Germinal center (tissue), 1 donor: ENCODE data around the gene ESM1.

Experiments
- DNase-seq: peaks from one replicate; pipeline ENCODE4 v3.0.0; 2012; ENCODE audit warnings: mixed read lengths, low spot score

Gene ESM1

GRCh38 chr5:54981928-54982327 lies 3.5 kb downstream of the ESM1 start:
- no peak for DNase-seq

GRCh38 chr5:54975701-54976100 lies 9.7 kb downstream of the ESM1 start:
- DNase-seq = no peak

- DNase-seq = no peak
Observed at GRCh38 chr5:54969856-54970828, 15.3 kb downstream of the ESM1 start.

DNA sequence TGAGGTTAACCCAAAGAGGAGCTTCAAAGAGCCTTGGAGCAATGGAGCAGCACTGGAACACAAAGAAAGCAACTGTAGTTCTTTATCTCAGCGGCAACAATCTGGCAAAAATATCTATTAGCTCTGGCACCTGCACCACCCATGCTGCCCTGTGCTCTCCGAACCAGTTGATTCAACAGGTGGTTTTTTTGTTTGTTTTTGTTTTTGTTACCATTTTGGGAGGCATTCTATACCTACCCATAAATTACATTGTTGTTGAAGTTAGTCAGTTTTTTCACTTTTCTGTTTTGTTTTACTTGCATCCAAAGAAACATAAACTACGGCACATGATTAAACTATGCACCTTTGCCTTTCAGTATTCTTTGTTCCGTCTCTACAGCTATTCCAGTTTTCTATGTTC lies 16.2 kb downstream of the ESM1 start:
- no peak for DNase-seq

DNA sequence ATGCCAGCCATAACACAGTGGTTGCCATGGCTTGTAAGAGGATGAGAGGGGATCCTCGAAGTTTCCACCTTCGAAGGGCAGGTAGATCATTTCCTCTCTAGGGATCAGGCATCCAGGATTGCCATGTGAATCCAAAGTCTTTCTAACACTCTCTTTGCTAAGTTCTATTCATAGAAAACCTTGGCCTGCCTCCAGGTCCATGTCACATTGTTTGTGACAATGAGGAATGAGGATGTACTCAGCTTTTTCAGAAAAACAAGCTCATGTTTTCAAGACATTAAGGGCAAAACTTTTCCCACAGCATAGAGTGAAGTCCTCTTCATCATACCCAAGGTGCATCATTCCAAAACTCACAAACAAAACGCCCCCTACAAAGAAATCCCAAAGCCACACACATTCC lies 19.6 kb downstream of the ESM1 start:
- DNase-seq = no peak

DNA sequence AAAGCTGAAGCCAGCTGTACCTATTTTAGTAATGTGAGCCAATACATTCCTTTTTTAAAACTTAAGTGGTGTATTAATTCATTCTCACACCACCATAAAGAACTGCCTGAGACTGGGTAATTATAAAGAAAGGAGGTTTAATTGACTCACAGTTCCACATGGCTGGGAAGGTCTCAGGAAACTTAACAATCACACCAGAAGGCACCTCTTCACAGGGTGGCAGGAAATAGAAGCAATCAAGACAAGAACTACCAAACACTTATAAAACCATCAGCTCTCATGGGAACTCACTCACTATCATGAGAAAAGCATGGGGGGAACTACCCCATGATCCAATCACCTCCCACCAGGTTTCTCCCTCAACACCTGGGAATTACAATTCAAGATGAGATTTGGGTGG lies 21.0 kb downstream of the ESM1 start:
- DNase-seq = no peak

DNA sequence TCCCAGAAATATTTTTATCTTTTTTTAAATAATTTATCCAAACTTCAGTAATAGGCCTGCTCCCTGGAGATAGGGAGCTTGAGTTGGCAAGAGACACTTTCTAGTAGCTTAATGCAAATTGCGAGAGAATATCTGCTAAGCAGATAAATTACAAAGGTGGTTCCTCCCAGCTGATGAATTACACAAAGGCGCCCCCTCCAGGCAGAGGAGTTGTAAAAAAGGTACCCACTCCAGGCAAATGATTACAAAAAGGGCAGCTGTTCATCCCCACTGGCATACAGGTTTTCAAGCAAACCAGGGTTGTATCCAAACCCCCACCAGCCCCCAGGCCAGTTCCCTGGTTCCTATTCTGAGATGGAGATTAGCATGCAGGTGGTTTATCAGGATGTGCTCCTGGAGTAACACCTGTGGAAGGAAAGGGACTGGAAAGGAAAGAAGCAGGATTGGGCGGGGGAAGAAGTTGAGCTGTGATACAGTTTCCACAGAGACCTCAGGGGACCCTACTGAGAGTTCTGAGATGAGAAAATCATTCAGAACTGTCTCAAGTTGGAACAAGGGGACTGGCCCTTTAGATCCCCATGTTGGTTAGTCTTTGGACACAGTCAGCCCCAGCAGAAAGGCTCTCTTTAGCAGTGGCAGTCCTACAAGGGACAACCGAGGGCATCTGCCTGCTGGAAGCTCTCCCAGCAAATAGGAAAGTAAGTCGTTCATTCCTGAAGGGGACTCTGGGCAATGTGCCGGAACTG lies 25.5 kb downstream of the ESM1 start:
- peak; percentile 14 for DNase-seq

GRCh38 chr5:54956922-54957321 lies 28.5 kb downstream of the ESM1 start:
- DNase-seq = no peak

DNA sequence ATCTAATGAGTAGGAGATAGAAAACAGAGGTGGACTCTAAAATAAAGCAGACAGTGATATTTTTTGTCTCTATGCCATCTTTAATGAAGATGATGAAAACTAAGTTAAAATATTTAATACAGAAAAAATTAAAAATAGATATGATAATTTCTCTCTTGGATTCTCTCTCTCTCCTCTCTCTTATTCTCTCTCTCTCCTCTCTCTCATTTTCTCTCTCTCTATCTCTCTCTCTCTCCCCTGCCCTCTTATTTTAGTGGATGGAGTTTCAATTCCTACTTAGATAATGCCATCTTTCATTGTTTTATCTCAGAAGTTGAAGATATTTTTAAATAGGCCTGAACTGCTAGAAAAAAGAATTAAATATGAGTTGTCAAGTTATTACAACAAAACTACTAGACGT lies 38.2 kb downstream of the ESM1 start:
- no peak for DNase-seq

GRCh38 chr5:54946306-54946819 lies 39.0 kb downstream of the ESM1 start:
- no peak for DNase-seq

DNA sequence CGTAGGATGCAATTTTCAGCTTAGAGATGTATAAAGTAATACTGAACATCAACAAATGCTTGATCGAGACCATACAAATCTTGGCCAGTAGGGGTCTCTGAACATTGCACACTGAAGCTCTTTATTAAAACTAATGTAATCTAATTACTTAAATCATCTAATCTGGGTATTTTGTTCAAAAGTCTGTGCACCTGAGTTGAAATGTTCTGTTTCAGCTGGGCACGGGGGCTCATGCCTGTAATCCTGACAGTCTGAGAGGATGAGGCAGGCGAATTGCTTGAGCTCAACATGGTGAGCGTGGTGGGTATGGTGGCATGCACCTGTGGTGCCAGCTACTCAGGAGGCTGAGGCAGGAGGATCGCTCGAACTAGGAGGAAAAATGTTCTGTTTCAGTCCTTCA lies 41.0 kb downstream of the ESM1 start:
- peak; percentile 17 for DNase-seq

GRCh38 chr5:54942064-54942778 lies 43.2 kb downstream of the ESM1 start:
- no peak for DNase-seq

DNA sequence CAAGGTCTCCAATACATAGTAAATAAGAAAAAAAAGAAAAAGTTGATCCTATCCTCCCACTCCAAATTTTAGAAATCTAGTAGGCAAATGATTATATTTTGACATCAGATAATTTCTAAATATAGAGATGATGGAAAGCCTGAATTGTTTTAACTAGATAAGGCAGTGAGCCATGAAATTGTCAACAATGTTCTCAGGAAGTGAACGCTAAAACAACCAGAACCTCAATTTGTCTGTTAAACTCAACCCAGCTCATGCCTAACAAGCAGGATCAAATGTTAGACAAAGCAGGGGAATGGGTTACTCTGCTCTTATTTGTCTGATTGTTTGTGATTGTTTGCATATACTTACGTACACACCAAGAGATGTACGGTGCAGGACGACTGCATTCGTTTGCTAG lies 49.2 kb downstream of the ESM1 start:
- DNase-seq = no peak

DNA sequence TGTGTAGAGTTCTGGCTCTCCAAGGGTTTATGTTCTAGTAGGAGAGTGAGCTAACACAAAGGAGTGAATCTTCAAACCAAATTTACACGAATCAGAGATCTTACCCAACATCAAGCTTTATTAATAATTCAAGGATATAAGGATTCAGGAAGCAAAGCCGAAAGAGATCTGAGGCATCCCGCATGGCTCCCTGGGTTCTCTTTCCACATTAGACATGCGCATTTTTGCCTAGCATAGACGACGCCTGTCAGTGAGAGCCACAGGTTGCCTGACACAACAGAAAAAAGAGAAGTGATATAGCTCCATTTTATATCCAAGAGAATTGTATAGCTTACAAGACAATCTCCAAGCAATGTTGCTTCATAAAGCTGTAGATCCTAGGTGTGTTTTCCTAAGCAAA lies 52.6 kb downstream of the ESM1 start:
- DNase-seq = no peak

- DNase-seq = no peak
Observed at GRCh38 chr5:54930736-54931135, 54.7 kb downstream of the ESM1 start.
